Neural cell (in vitro differentiated cells): ENCODE data around the gene ZBTB40.

ENCODE experiments used
- EP300 ChIP-seq: fragments of 450-650 bp; conservative IDR thresholded peaks from 2 replicates; pipeline ENCODE4 v1.6.1; 2014; ENCODE audit warnings: antibody characterized with exemption, mild to moderate bottlenecking, moderate library complexity; ENCODE audit not compliant: poor library complexity, severe bottlenecking
- EZH2 ChIP-seq: fragments of 200-600, 300-800 bp; shearing (Covaris generic), sonication (generic); IDR thresholded peaks from 2 replicates; pipeline ENCODE4 v1.6.1; 2014; ENCODE audit warnings: antibody characterized with exemption, low read length, borderline replicate concordance, mild to moderate bottlenecking; ENCODE audit not compliant: insufficient read depth, poor library complexity, severe bottlenecking
- MXI1 ChIP-seq: fragments of 450-650 bp; conservative IDR thresholded peaks from 2 replicates; pipeline ENCODE4 v1.6.1; 2014; ENCODE audit warnings: antibody characterized with exemption, mild to moderate bottlenecking; ENCODE audit not compliant: poor library complexity, severe bottlenecking
- POLR2AphosphoS5 ChIP-seq: IDR thresholded peaks from 2 replicates; pipeline ENCODE4 v1.6.1; 2012
- REST ChIP-seq: IDR thresholded peaks from 2 replicates; pipeline ENCODE4 v1.6.1; 2012; ENCODE audit warnings: borderline replicate concordance
- SMC3 ChIP-seq: fragments of 450-650 bp; conservative IDR thresholded peaks from 2 replicates; pipeline ENCODE4 v1.6.1; 2014; ENCODE audit warnings: antibody characterized with exemption, mild to moderate bottlenecking, moderate library complexity; ENCODE audit not compliant: poor library complexity
- TAF1 ChIP-seq: IDR thresholded peaks from 2 replicates; pipeline ENCODE4 v1.6.1; 2012; ENCODE audit warnings: low read depth
- TF ChIP-seq, protein P1 (sequence below): fragments of 450-650 bp; IDR thresholded peaks from 2 replicates; pipeline ENCODE4 v1.5.1; 2014; ENCODE audit warnings: antibody characterized with exemption, mild to moderate bottlenecking, moderate library complexity; ENCODE audit not compliant: poor library complexity, severe bottlenecking

DNA sequence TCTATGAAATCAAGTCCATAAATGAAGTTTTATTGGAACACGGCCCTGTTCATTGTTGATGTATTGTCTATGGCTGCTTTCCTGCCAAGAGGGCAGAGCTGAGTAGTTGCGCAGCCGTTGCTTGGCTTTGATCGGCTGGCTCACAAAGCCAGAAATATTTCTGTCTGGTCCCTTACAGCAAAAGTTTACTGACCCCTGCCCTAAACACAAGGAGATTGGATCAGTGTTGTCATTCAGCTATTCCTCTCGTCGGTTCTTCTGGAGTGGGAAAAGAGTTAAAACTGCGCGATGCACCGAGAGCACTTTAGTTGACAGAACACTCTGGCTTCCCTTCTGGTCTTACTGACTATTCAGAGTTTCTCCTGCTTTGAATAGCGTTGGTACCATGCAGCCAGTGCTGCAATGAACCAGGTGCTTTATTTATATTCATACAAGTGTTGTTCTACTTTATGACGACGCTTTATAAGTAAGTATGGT, 868 bp downstream of the ZBTB40 start:
- TF ChIP-seq, protein P1, sequence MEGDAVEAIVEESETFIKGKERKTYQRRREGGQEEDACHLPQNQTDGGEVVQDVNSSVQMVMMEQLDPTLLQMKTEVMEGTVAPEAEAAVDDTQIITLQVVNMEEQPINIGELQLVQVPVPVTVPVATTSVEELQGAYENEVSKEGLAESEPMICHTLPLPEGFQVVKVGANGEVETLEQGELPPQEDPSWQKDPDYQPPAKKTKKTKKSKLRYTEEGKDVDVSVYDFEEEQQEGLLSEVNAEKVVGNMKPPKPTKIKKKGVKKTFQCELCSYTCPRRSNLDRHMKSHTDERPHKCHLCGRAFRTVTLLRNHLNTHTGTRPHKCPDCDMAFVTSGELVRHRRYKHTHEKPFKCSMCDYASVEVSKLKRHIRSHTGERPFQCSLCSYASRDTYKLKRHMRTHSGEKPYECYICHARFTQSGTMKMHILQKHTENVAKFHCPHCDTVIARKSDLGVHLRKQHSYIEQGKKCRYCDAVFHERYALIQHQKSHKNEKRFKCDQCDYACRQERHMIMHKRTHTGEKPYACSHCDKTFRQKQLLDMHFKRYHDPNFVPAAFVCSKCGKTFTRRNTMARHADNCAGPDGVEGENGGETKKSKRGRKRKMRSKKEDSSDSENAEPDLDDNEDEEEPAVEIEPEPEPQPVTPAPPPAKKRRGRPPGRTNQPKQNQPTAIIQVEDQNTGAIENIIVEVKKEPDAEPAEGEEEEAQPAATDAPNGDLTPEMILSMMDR: no peak
- TF ChIP-seq MXI1 (no peak), TAF1 (no peak), EZH2 (no peak), POLR2AphosphoS5 (peak; percentile 32), SMC3 (no peak), REST (peak; percentile 82), EP300 (no peak)
